H9 (cell line): ENCODE results near the gene FAM241A. TPM values are rescaled to one million over a fixed set of nuclear protein-coding genes. Genes with fewer than 3 reads are reported as not detected.

Source experiments
- DNase-seq: peaks from one replicate; pipeline ENCODE4 v3.0.0-alpha.2; 2017
- H2AFZ ChIP-seq: one replicate; pipeline ENCODE4 v1.6.1; 2013; ENCODE audit warnings: mild to moderate bottlenecking, low read length, control low read depth, moderate library complexity
- H2AK5ac ChIP-seq: 2 replicates; pipeline ENCODE4 v1.6.1; 2013; ENCODE audit warnings: low read length, control low read depth, mixed read lengths; ENCODE audit not compliant: insufficient read length
- H2BK120ac ChIP-seq: one replicate; pipeline ENCODE4 v1.6.1; 2013; ENCODE audit warnings: low read depth, mild to moderate bottlenecking, low read length, control low read depth, inconsistent platforms; ENCODE audit not compliant: poor library complexity, severe bottlenecking
- H2BK12ac ChIP-seq: 2 replicates; pipeline ENCODE4 v1.6.1; 2013; ENCODE audit warnings: low read length, control low read depth, mixed read lengths, low read depth; ENCODE audit not compliant: insufficient read length
- H2BK15ac ChIP-seq: 2 replicates; pipeline ENCODE4 v1.6.1; 2013; ENCODE audit warnings: low read depth, low read length, control low read depth
- H2BK20ac ChIP-seq: one replicate; pipeline ENCODE4 v1.6.1; 2013; ENCODE audit warnings: low read depth, mild to moderate bottlenecking, low read length, control low read depth, inconsistent platforms; ENCODE audit not compliant: poor library complexity, severe bottlenecking
- H2BK5ac ChIP-seq: 2 replicates; pipeline ENCODE4 v1.6.1; 2013; ENCODE audit warnings: low read length, control low read depth, mixed read lengths; ENCODE audit not compliant: insufficient read length
- H3K14ac ChIP-seq: 2 replicates; pipeline ENCODE4 v1.6.1; 2013; ENCODE audit warnings: low read length, control low read depth; ENCODE audit not compliant: insufficient read depth
- H3K18ac ChIP-seq: 2 replicates; pipeline ENCODE4 v1.6.1; 2013; ENCODE audit warnings: low read depth, mild to moderate bottlenecking, mixed read lengths, low read length, control low read depth; ENCODE audit not compliant: insufficient read length
- H3K23ac ChIP-seq: 2 replicates; pipeline ENCODE4 v1.6.1; 2013; ENCODE audit warnings: low read length, control low read depth, mixed read lengths, low read depth; ENCODE audit not compliant: insufficient read length
- H3K23me2 ChIP-seq: 2 replicates; pipeline ENCODE4 v1.6.1; 2013; ENCODE audit warnings: low read depth, mild to moderate bottlenecking, mixed read lengths, low read length, control low read depth; ENCODE audit not compliant: insufficient read length, poor library complexity, severe bottlenecking
- H3K27ac ChIP-seq: 2 replicates; pipeline ENCODE4 v1.5.1; 2013; ENCODE audit warnings: low read length, control low read depth, mixed read lengths, low read depth; ENCODE audit not compliant: insufficient read length
- H3K27me3 ChIP-seq: 2 replicates; pipeline ENCODE4 v1.6.1; 2013; ENCODE audit warnings: low read length, control low read depth, inconsistent platforms; ENCODE audit not compliant: insufficient read depth
- H3K4ac ChIP-seq: 2 replicates; pipeline ENCODE4 v1.6.1; 2013; ENCODE audit warnings: low read depth, mild to moderate bottlenecking, control low read depth, inconsistent platforms, low read length, moderate library complexity
- H3K4me1 ChIP-seq: 2 replicates; pipeline ENCODE4 v1.6.1; 2013; ENCODE audit warnings: low read length, control low read depth, inconsistent platforms; ENCODE audit not compliant: insufficient read depth
- H3K4me2 ChIP-seq: 2 replicates; pipeline ENCODE4 v1.6.1; 2013; ENCODE audit warnings: low read length, control low read depth, mixed read lengths; ENCODE audit not compliant: insufficient read length, insufficient read depth
- H3K56ac ChIP-seq: 2 replicates; pipeline ENCODE4 v1.6.1; 2013; ENCODE audit warnings: low read depth, mild to moderate bottlenecking, mixed read lengths, low read length, control low read depth; ENCODE audit not compliant: insufficient read length
- H3K79me1 ChIP-seq: 2 replicates; pipeline ENCODE4 v1.6.1; 2013; ENCODE audit warnings: low read depth, mild to moderate bottlenecking, moderate library complexity, low read length, control low read depth, inconsistent platforms; ENCODE audit not compliant: insufficient read depth, poor library complexity, severe bottlenecking
- H3K79me2 ChIP-seq: 2 replicates; pipeline ENCODE4 v1.6.1; 2013; ENCODE audit warnings: low read length, control low read depth, inconsistent platforms; ENCODE audit not compliant: insufficient read depth
- H3K9ac ChIP-seq: 2 replicates; pipeline ENCODE4 v1.6.1; 2013; ENCODE audit warnings: low read length, control low read depth, mixed read lengths; ENCODE audit not compliant: insufficient read length; ENCODE audit errors: extremely low read depth
- H3K9me3 ChIP-seq: one replicate; pipeline ENCODE4 v1.6.1; 2013; ENCODE audit warnings: low read depth, low read length, inconsistent platforms; ENCODE audit not compliant: control insufficient read depth
- H3T11ph ChIP-seq: one replicate; pipeline ENCODE4 v1.6.1; 2013; ENCODE audit warnings: mild to moderate bottlenecking, low read length, control low read depth, inconsistent platforms
- H4K20me1 ChIP-seq: one replicate; pipeline ENCODE4 v1.6.1; 2013; ENCODE audit not compliant: control insufficient read depth, insufficient read length, insufficient read depth
- H4K5ac ChIP-seq: 2 replicates; pipeline ENCODE4 v1.6.1; 2013; ENCODE audit warnings: low read depth, mild to moderate bottlenecking, mixed read lengths, low read length, control low read depth; ENCODE audit not compliant: insufficient read length
- H4K8ac ChIP-seq: replicated peaks from 2 replicates; pipeline ENCODE4 v1.6.1; 2013; ENCODE audit warnings: low read length, control low read depth, mixed read lengths, low read depth; ENCODE audit not compliant: insufficient read length
- H4K91ac ChIP-seq: 2 replicates; pipeline ENCODE4 v1.6.1; 2013; ENCODE audit warnings: low read depth, mild to moderate bottlenecking, moderate library complexity, mixed read lengths, low read length, control low read depth; ENCODE audit not compliant: insufficient read length
- H3K27ac Mint-ChIP-seq, 3 experiments: 2 replicates in 2 of 3; 3 replicates in 1 of 3; pipeline ENCODE4 v1.8.0; 2020 to 2021; ENCODE audit warnings: mixed read lengths in 3 of 3, mild to moderate bottlenecking in 1 of 3, moderate library complexity in 1 of 3
- H3K27me3 Mint-ChIP-seq: 2 replicates; pipeline ENCODE4 v1.8.0; 2021; ENCODE audit warnings: low read depth, mild to moderate bottlenecking, moderate library complexity, mixed read lengths
- H3K36me3 Mint-ChIP-seq, 3 experiments: 2 replicates in 2 of 3; 3 replicates in 1 of 3; pipeline ENCODE4 v1.8.0; 2020 to 2021; ENCODE audit warnings: low read depth in 3 of 3, mixed read lengths in 3 of 3; ENCODE audit not compliant: insufficient read depth in 1 of 3
- H3K4me1 Mint-ChIP-seq, 2 experiments: 2 replicates each; pipeline ENCODE4 v1.8.0; 2020; ENCODE audit warnings: mixed read lengths in 2 of 2
- H3K4me3 Mint-ChIP-seq, 2 experiments: 2 replicates in 1 of 2; 3 replicates in 1 of 2; pipeline ENCODE4 v1.8.0; 2020 to 2021; ENCODE audit warnings: mild to moderate bottlenecking in 2 of 2, mixed read lengths in 2 of 2, moderate library complexity in 1 of 2
- H3K9me3 Mint-ChIP-seq, 2 experiments: 2 replicates in 1 of 2; 3 replicates in 1 of 2; pipeline ENCODE4 v1.8.0; 2020; ENCODE audit warnings: mild to moderate bottlenecking in 2 of 2, mixed read lengths in 2 of 2, moderate library complexity in 1 of 2
- WGBS: extraction: QIAGEN DNeasy Blood & Tissue Kit; methylation state at CpG from one replicate; pipeline ENCODE4 v1.1.7; 2013; ENCODE audit warnings: missing lambda C conversion rate, low lambda C conversion rate, mixed read lengths; ENCODE audit not compliant: insufficient read length; ENCODE audit errors: extremely low coverage; 5-methylcytosine and 5-hydroxymethylcytosine counted together
- total RNA-seq: library from RNA; stranded (reverse); gene quantifications from 2 replicates; pipeline ENCODE4 v1.2.1, GENCODE V29; 2021
- TF ChIP-seq, protein P1 (sequence below): fragments of 200-600 bp; sonication (generic); conservative IDR thresholded peaks from 3 replicates; pipeline ENCODE4 v1.8.0; 2021; ENCODE audit warnings: antibody characterized with exemption, mild to moderate bottlenecking

FAM241A gene
- total RNA-seq, 1 experiment from 2014 or later: 0.13 TPM

DNA sequence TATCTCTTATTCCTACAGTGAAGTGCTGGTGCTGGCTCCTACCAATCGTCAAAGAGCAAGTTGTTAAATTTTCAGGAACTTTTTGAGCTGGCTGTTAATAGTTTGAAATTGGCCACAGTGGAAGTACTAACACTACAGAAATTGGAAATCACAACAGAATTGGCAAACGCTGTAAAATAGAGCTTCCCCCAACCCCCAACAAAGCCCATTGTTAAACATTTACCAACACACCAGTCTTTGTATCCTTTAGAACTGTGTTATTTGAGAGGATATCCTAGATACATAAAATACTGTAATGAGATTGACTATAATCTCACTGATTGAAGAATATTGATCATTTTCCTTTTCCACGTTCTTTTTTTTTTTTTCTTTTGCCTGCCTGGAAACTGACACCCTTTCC is 37.4 kb downstream of the FAM241A start:
- H2BK15ac ChIP-seq: no peak overlapping the region
- WGBS: no CpG with 5 or more reads among the region's 3 CpGs
- H4K20me1 ChIP-seq: no peaks in the 10 kb centered on the region
- H3K23me2 ChIP-seq: no peaks in the 10 kb centered on the region
- H3K27ac ChIP-seq: no peak overlapping the region
- Mint-ChIP-seq H3K9me3 (no peaks in the 10 kb centered on the region), H3K4me1 (peaks cover 7 to 8% of the 10 kb centered on the region in 2 experiments), H3K27me3 (no peaks in the 10 kb centered on the region), H3K4me3 (no peak overlapping the region), H3K27ac (no peak overlapping the region), H3K36me3 (no peaks in the 10 kb centered on the region)
- no peaks in the 10 kb centered on the region for H3K79me1 ChIP-seq
- H3K9ac ChIP-seq: no peak overlapping the region
- H3K4me2 ChIP-seq: no peak overlapping the region
- H3K9me3 ChIP-seq: no peaks in the 10 kb centered on the region
- DNase-seq: no peak
- TF ChIP-seq, protein P1, sequence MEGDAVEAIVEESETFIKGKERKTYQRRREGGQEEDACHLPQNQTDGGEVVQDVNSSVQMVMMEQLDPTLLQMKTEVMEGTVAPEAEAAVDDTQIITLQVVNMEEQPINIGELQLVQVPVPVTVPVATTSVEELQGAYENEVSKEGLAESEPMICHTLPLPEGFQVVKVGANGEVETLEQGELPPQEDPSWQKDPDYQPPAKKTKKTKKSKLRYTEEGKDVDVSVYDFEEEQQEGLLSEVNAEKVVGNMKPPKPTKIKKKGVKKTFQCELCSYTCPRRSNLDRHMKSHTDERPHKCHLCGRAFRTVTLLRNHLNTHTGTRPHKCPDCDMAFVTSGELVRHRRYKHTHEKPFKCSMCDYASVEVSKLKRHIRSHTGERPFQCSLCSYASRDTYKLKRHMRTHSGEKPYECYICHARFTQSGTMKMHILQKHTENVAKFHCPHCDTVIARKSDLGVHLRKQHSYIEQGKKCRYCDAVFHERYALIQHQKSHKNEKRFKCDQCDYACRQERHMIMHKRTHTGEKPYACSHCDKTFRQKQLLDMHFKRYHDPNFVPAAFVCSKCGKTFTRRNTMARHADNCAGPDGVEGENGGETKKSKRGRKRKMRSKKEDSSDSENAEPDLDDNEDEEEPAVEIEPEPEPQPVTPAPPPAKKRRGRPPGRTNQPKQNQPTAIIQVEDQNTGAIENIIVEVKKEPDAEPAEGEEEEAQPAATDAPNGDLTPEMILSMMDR: no peak
- no peaks in the 10 kb centered on the region; the same call in 1 of the 2 replicates for H3K4me1 ChIP-seq
- H2AK5ac ChIP-seq: no peak overlapping the region
- H3K18ac ChIP-seq: no peak overlapping the region
- no peak overlapping the region for H3K4ac ChIP-seq
- no peak overlapping the region for H4K8ac ChIP-seq
- no peaks in the 10 kb centered on the region for H3K27me3 ChIP-seq
- peak overlapping the region; percentile 33 for H2AFZ ChIP-seq
- H3K14ac ChIP-seq: no peak overlapping the region
- no peak overlapping the region for H3T11ph ChIP-seq
- no peak overlapping the region for H4K5ac ChIP-seq
- H4K91ac ChIP-seq: no peak overlapping the region
- no peak overlapping the region for H2BK5ac ChIP-seq
- H2BK120ac ChIP-seq: no peak overlapping the region
- H3K23ac ChIP-seq: no peak overlapping the region
- H2BK20ac ChIP-seq: no peak overlapping the region
- no peak overlapping the region for H3K56ac ChIP-seq
- no peaks in the 10 kb centered on the region for H3K79me2 ChIP-seq
- no peak overlapping the region for H2BK12ac ChIP-seq
